Sigmoid colon (tissue), 7 donors: ENCODE data around the gene DUT. TPM values are rescaled to one million over a fixed set of nuclear protein-coding genes. Genes with fewer than 3 reads are reported as not detected.

Source experiments
- DNase-seq: peaks from one replicate; pipeline ENCODE4 v3.0.0-alpha.2; 2019
- H3K27ac ChIP-seq, 4 donors: fragments of 200-600 bp; sonication (generic); one replicate each; pipeline ENCODE4 v1.5.1; 2016 to 2019; ENCODE audit warnings: mild to moderate bottlenecking in 1 of 4
- H3K27me3 ChIP-seq, 3 donors: fragments of 200-600 bp; sonication (generic); one replicate each; pipeline ENCODE4 v1.5.1; 2019; ENCODE audit warnings: mild to moderate bottlenecking in 1 of 3
- H3K36me3 ChIP-seq, 4 donors: fragments of 200-600 bp; sonication (generic); one replicate each; pipeline ENCODE4 v1.5.1; 2016 to 2019
- H3K4me1 ChIP-seq, 4 donors: fragments of 200-600 bp; sonication (generic); one replicate each; pipeline ENCODE4 v1.5.1; 2017 to 2019
- H3K4me3 ChIP-seq, 4 donors: fragments of 200-600 bp; sonication (generic); one replicate each; pipeline ENCODE4 v1.5.1; 2017 to 2019; ENCODE audit warnings: mild to moderate bottlenecking in 2 of 4, moderate library complexity in 1 of 4
- H3K9me3 ChIP-seq, 4 donors: fragments of 200-600 bp in 3 of 4; sonication (generic) in 3 of 4; one replicate each; pipeline versions ENCODE4 v1.5.1 to v1.6.1; 2013 to 2019
- CTCF ChIP-seq, 4 experiments: fragments of 450-650 bp in 3 of 4; fragments of 200-600 bp in 1 of 4; IDR thresholded peaks; one replicate each; pipeline ENCODE4 v1.5.1; 2016 to 2019; ENCODE audit warnings: antibody characterized with exemption in 4 of 4, mild to moderate bottlenecking in 3 of 4, moderate library complexity in 2 of 4
- EP300 ChIP-seq, 4 donors: sonication (generic); formaldehyde crosslinking; IDR thresholded peaks; one replicate each; pipeline ENCODE4 v1.6.1; 2017; ENCODE audit warnings: antibody characterized with exemption in 4 of 4
- POLR2A ChIP-seq, 2 donors: fragments of 450-650 bp; IDR thresholded peaks; one replicate each; pipeline ENCODE4 v1.6.1; 2016; ENCODE audit warnings: antibody characterized with exemption in 2 of 2, mild to moderate bottlenecking in 2 of 2, moderate library complexity in 2 of 2
- POLR2AphosphoS5 ChIP-seq, 4 donors: sonication (generic); formaldehyde crosslinking; IDR thresholded peaks; one replicate each; pipeline ENCODE4 v1.6.1; 2017; ENCODE audit warnings: antibody characterized with exemption in 4 of 4
- WGBS, 2 donors: extraction: QIAGEN DNeasy Blood & Tissue Kit; methylation state at CpG; one replicate each; pipeline ENCODE4 v1.1.7; 2013; 5-methylcytosine and 5-hydroxymethylcytosine counted together
- intact Hi-C: fragments of 100-400 bp; cut with DNase I; formaldehyde crosslinking; loops from one replicate; pipeline ENCODE4 v1.15.1; 2023
- polyA plus RNA-seq, 3 donors: library from polyadenylated mRNA; stranded (reverse); fragments of 200-250 nt; gene quantifications; one replicate each; pipeline ENCODE4 v1.2.3, GENCODE V29; 2013
- total RNA-seq, 4 donors: library from RNA; depleted of rRNA; stranded (reverse); fragments of >200 nt; gene quantifications; one replicate each; pipeline ENCODE4 v1.1.0, GENCODE V29; 2016
- donor health status: healthy with polysubstance abuse.
- donor health status: Bipolar disorder and iron deficiency.
- donor health status: healthy.

DUT gene
- total and polyA plus RNA-seq, 7 donors, result 42.6 to 109 (median 91.1) TPM

DNA sequence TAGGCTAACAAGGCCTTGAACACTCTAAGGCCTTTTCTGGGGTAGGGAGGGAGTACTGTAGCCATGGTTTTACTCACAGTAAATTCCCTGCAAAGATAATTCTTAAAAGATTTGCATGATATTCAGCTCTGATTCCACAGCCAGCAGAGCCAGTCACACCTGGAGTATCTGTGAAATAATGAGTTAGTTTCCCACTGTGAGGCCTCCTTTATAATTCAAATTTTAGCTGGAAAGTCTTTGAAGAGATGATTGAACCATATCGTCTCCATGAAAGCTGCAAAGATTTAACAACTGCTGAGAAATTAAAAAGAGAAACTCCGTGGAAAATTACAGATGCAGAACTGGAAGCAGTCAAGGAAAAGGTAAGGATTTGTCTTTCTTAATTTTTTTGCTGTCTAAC, 32.3 kb upstream of the DUT start:
- no peaks in the 10 kb centered on the region for H3K27me3 ChIP-seq
- no peaks in the 10 kb centered on the region for H3K4me1 ChIP-seq
- no peaks in the 10 kb centered on the region for H3K36me3 ChIP-seq
- H3K4me3 ChIP-seq, result no peak overlapping the region
- H3K9me3 ChIP-seq, result no peaks in the 10 kb centered on the region
- intact Hi-C loops, result no loop called here
- DNase-seq, result no peak
- H3K27ac ChIP-seq, result no peak overlapping the region
- TF ChIP-seq EP300 (IDR thresholded peaks at IDR 0.05) (no peak), CTCF (IDR thresholded peaks at IDR 0.05) (no peak), POLR2AphosphoS5 (IDR thresholded peaks at IDR 0.05) (no peak), POLR2A (IDR thresholded peaks at IDR 0.05) (no peak)
- WGBS, 2 donors, result 58 to 70% methylated on average over 2 of the region's 2 CpGs

GRCh38 chr15:48300038-48300437, 31.2 kb upstream of the DUT start:
- intact Hi-C loops, result no loop called here
- H3K27me3 ChIP-seq, result no peaks in the 10 kb centered on the region
- no peak overlapping the region for H3K4me3 ChIP-seq
- TF ChIP-seq CTCF (IDR thresholded peaks at IDR 0.05), result no peak
- TF ChIP-seq POLR2AphosphoS5 (IDR thresholded peaks at IDR 0.05), result no peak
- TF ChIP-seq POLR2A (IDR thresholded peaks at IDR 0.05), result no peak
- no peak for TF ChIP-seq EP300 (IDR thresholded peaks at IDR 0.05)
- H3K4me1 ChIP-seq, result no peaks in the 10 kb centered on the region
- H3K27ac ChIP-seq, result no peak overlapping the region
- no peaks in the 10 kb centered on the region for H3K36me3 ChIP-seq
- DNase-seq, result no peak
- 85 to 90% methylated on average over 5 of the region's 5 CpGs for WGBS, 2 donors
- no peaks in the 10 kb centered on the region for H3K9me3 ChIP-seq

GRCh38 chr15:48304398-48304797, 26.8 kb upstream of the DUT start:
- Histone ChIP-seq H3K27ac (no peak overlapping the region), H3K4me1 (no peaks in the 10 kb centered on the region), H3K27me3 (no peaks in the 10 kb centered on the region), H3K4me3 (no peak overlapping the region), H3K9me3 (no peaks in the 10 kb centered on the region), H3K36me3 (no peaks in the 10 kb centered on the region)
- no peak for DNase-seq
- WGBS, 2 donors, result 76 to 86% methylated on average over 2 of the region's 2 CpGs
- intact Hi-C loops, result no loop called here
- TF ChIP-seq POLR2AphosphoS5 (IDR thresholded peaks at IDR 0.05) (no peak), CTCF (IDR thresholded peaks at IDR 0.05) (no peak), EP300 (IDR thresholded peaks at IDR 0.05) (no peak)

- H3K27me3 ChIP-seq, result no peaks in the 10 kb centered on the region
- H3K4me1 ChIP-seq, result no peaks in the 10 kb centered on the region
- no peaks in the 10 kb centered on the region for H3K9me3 ChIP-seq
- 90 to 100% methylated on average over 1 of the region's 1 CpG for WGBS, 2 donors
- H3K36me3 ChIP-seq, result no peaks in the 10 kb centered on the region
- intact Hi-C loops, result no loop called here
- TF ChIP-seq CTCF (IDR thresholded peaks at IDR 0.05), result no peak
- TF ChIP-seq EP300 (IDR thresholded peaks at IDR 0.05), result no peak
- no peak for TF ChIP-seq POLR2A (IDR thresholded peaks at IDR 0.05)
- TF ChIP-seq POLR2AphosphoS5 (IDR thresholded peaks at IDR 0.05), result no peak
- H3K27ac ChIP-seq, result no peak overlapping the region
- no peak overlapping the region for H3K4me3 ChIP-seq
- DNase-seq, result no peak
Observed at GRCh38 chr15:48306639-48307038, 24.6 kb upstream of the DUT start.

DNA sequence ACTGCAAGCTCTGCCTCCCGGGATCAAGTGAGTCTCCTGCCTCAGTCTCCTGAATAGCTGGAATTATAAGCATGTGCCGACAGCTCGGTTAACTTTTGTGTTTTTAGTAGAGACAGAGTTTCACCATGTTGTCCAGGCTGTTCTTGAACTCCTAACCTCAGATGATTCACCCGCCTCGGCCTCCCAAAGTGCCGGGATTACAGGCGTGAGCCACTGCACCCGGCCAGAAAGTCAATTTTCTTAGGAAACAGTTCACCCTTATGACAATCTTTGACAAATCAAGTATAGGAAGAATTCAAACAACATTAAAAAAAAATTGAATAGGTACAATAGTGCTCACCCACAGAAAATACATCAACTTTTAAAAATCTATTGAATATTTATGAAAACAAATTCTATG, 23.6 kb upstream of the DUT start:
- DNase-seq, result no peak
- 92 to 94% methylated on average over 8 of the region's 8 CpGs for WGBS, 2 donors
- no peaks in the 10 kb centered on the region for H3K27me3 ChIP-seq
- H3K9me3 ChIP-seq, result no peaks in the 10 kb centered on the region
- no peak overlapping the region for H3K4me3 ChIP-seq
- H3K27ac ChIP-seq, result no peak overlapping the region
- TF ChIP-seq POLR2A (IDR thresholded peaks at IDR 0.05), result no peak
- no peak for TF ChIP-seq POLR2AphosphoS5 (IDR thresholded peaks at IDR 0.05)
- TF ChIP-seq EP300 (IDR thresholded peaks at IDR 0.05), result no peak
- TF ChIP-seq CTCF (IDR thresholded peaks at IDR 0.05), result no peak
- no peaks in the 10 kb centered on the region for H3K36me3 ChIP-seq
- intact Hi-C loops, result no loop called here
- no peaks in the 10 kb centered on the region for H3K4me1 ChIP-seq
